Mucosa of rectum (tissue), 2 donors: ENCODE results near the gene JPT1.

Experiments
- H3K27ac ChIP-seq, 2 donors: one replicate each; pipeline ENCODE4 v1.7.0; 2013; ENCODE audit warnings: inconsistent platforms in 2 of 2, low read depth in 2 of 2, low read length in 2 of 2
- H3K27me3 ChIP-seq, 2 donors: one replicate each; pipeline ENCODE4 v1.7.0; 2013; ENCODE audit warnings: low read length in 2 of 2; ENCODE audit not compliant: control insufficient read depth in 2 of 2, insufficient read depth in 2 of 2
- H3K36me3 ChIP-seq, 2 donors: one replicate each; pipeline ENCODE4 v1.7.0; 2013; ENCODE audit warnings: low read length in 2 of 2; ENCODE audit not compliant: control insufficient read depth in 2 of 2, insufficient read depth in 2 of 2
- H3K4me1 ChIP-seq, 2 donors: one replicate each; pipeline ENCODE4 v1.7.0; 2013; ENCODE audit warnings: low read length in 2 of 2, mild to moderate bottlenecking in 1 of 2; ENCODE audit not compliant: control insufficient read depth in 2 of 2, insufficient read depth in 2 of 2
- H3K4me3 ChIP-seq, 2 donors: one replicate each; pipeline ENCODE4 v1.7.0; 2013; ENCODE audit warnings: low read length in 2 of 2
- H3K9ac ChIP-seq, 2 donors: one replicate each; pipeline ENCODE4 v1.7.0; 2013; ENCODE audit warnings: low read length in 2 of 2, low read depth in 1 of 2, mild to moderate bottlenecking in 1 of 2
- H3K9me3 ChIP-seq, 2 donors: one replicate each; pipeline ENCODE4 v1.7.0; 2013; ENCODE audit warnings: low read length in 2 of 2; ENCODE audit not compliant: control insufficient read depth in 2 of 2
- donor health status: healthy.
- donor health status: Normal muscosa, but diverticular disease.

JPT1 gene

GRCh38 chr17:75154195-75155106, at the start of gene JPT1:
Gene JPT1 (minus strand): TSS chr17:75154512. CDS start chr17:75154397, 115 bp downstream.
- Histone ChIP-seq H3K27me3 (no peaks in the 10 kb centered on the region), H3K9ac (peak within 1 kb of the TSS; percentile 87 to 95), H3K27ac (peak within 1 kb of the TSS; percentile 74 to 82), H3K9me3 (no peaks in the 10 kb centered on the region), H3K4me1 (peaks cover 12 to 13% of the 10 kb centered on the region in 2 donors), H3K36me3 (no peaks in the 10 kb centered on the region), H3K4me3 (peak within 1 kb of the TSS; percentile 77 to 91)

GRCh38 chr17:75199886-75200618, 45.7 kb upstream of the JPT1 start:
- Histone ChIP-seq H3K27me3 (no peaks in the 10 kb centered on the region), H3K9me3 (no peaks in the 10 kb centered on the region), H3K4me1 (no peaks in the 10 kb centered on the region), H3K27ac (no peak overlapping the region), H3K4me3 (no peak overlapping the region), H3K9ac (no peak overlapping the region), H3K36me3 (no peaks in the 10 kb centered on the region)

- no peak overlapping the region for H3K27ac ChIP-seq
- no peak overlapping the region for H3K9ac ChIP-seq
- no peaks in the 10 kb centered on the region for H3K9me3 ChIP-seq
- H3K4me1 ChIP-seq: no peaks in the 10 kb centered on the region
- no peaks in the 10 kb centered on the region for H3K27me3 ChIP-seq
- no peak overlapping the region for H3K4me3 ChIP-seq
- H3K36me3 ChIP-seq: no peaks in the 10 kb centered on the region
Observed at GRCh38 chr17:75194879-75195278, 40.6 kb upstream of the JPT1 start.

GRCh38 chr17:75191584-75191983, 37.3 kb upstream of the JPT1 start:
- no peak overlapping the region for H3K27ac ChIP-seq
- no peak overlapping the region for H3K4me3 ChIP-seq
- no peak overlapping the region for H3K9ac ChIP-seq
- H3K36me3 ChIP-seq: no peaks in the 10 kb centered on the region
- H3K4me1 ChIP-seq: no peaks in the 10 kb centered on the region
- H3K9me3 ChIP-seq: no peaks in the 10 kb centered on the region
- no peaks in the 10 kb centered on the region for H3K27me3 ChIP-seq

GRCh38 chr17:75188614-75189013, 34.3 kb upstream of the JPT1 start:
- Histone ChIP-seq H3K36me3 (no peaks in the 10 kb centered on the region), H3K9me3 (no peaks in the 10 kb centered on the region), H3K4me3 (no peak overlapping the region), H3K9ac (no peak overlapping the region), H3K27me3 (no peaks in the 10 kb centered on the region), H3K27ac (no peak overlapping the region), H3K4me1 (peaks cover 0 to 1% of the 10 kb centered on the region in 2 donors)

GRCh38 chr17:75183999-75184884, 29.9 kb upstream of the JPT1 start:
- no peaks in the 10 kb centered on the region for H3K9me3 ChIP-seq
- H3K4me1 ChIP-seq: peaks cover 6 to 9% of the 10 kb centered on the region in 2 donors
- H3K4me3 ChIP-seq: no peak overlapping the region
- no peaks in the 10 kb centered on the region for H3K27me3 ChIP-seq
- H3K36me3 ChIP-seq: no peaks in the 10 kb centered on the region
- no peak overlapping the region for H3K27ac ChIP-seq
- no peak overlapping the region for H3K9ac ChIP-seq

- H3K27me3 ChIP-seq: no peaks in the 10 kb centered on the region
- H3K27ac ChIP-seq: peak within 1 kb of the TSS; percentile 95 to 97
- peaks cover 6 to 9% of the 10 kb centered on the region in 2 donors for H3K4me1 ChIP-seq
- H3K36me3 ChIP-seq: peaks cover 0 to 6% of the 10 kb centered on the region in 2 donors
- H3K9ac ChIP-seq: peak within 1 kb of the TSS; percentile 81 to 95
- no peaks in the 10 kb centered on the region for H3K9me3 ChIP-seq
- H3K4me3 ChIP-seq: peak within 1 kb of the TSS; percentile 86 to 93
Observed at GRCh38 chr17:75182569-75183436, 28.5 kb upstream of the JPT1 start, which contains the start of gene SUMO2. Gene SUMO2 (minus strand): TSS chr17:75182959. CDS start chr17:75182834, 125 bp downstream.

GRCh38 chr17:75182319-75182568, 27.9 kb upstream of the JPT1 start:
- Histone ChIP-seq H3K27ac (peak overlapping the region; percentile 95 to 97), H3K4me1 (peaks cover 6 to 9% of the 10 kb centered on the region in 2 donors), H3K4me3 (peak overlapping the region; percentile 86 to 93), H3K9ac (peak overlapping the region; percentile 81 to 95), H3K36me3 (peaks cover 0 to 9% of the 10 kb centered on the region in 2 donors), H3K27me3 (no peaks in the 10 kb centered on the region), H3K9me3 (no peaks in the 10 kb centered on the region)

- Histone ChIP-seq H3K36me3 (peaks cover 0 to 11% of the 10 kb centered on the region in 2 donors), H3K27me3 (no peaks in the 10 kb centered on the region), H3K4me1 (peaks cover 6 to 9% of the 10 kb centered on the region in 2 donors), H3K9ac (peak overlapping the region; percentile 81 to 95), H3K4me3 (peak overlapping the region; percentile 86 to 93), H3K27ac (peak overlapping the region; percentile 95 to 97), H3K9me3 (no peaks in the 10 kb centered on the region)
Observed at GRCh38 chr17:75181608-75182318, 27.5 kb upstream of the JPT1 start.
